HCT116 (cell line): ENCODE data around the gene THYN1. TPM values are rescaled to one million over a fixed set of nuclear protein-coding genes. Genes with fewer than 3 reads are reported as not detected.

Experiments
- ATAC-seq: fragments of 200-7000 bp; cut with Tn5 transposase; 2 replicates; pipeline ENCODE4 v1.9.1; 2020; ENCODE audit warnings: mild to moderate bottlenecking, moderate library complexity
- BruUV-seq: library from RNA; stranded (reverse); fragments of 400-500 nt; replicated peaks from 2 replicates; lab custom pipeline; 2021; lab: Mats Ljungman, UMichigan
- CTCF ChIA-PET: fragments of 300-600 bp; sonication (Branson Sonifier 250); formaldehyde crosslinking; loops from one replicate; lab custom pipeline; 2021; ENCODE audit warnings: antibody characterized with exemption; lab: Charles Lee
- POLR2A ChIA-PET: fragments of 300-600, 350-600 bp; sonication (Branson Sonifier 250); formaldehyde crosslinking; loops from one replicate; lab custom pipeline; 2021; ENCODE audit warnings: antibody characterized with exemption; lab: Charles Lee
- RAD21 ChIA-PET, 2 experiments: fragments of 300-600 bp; sonication (Branson Sonifier 250); formaldehyde crosslinking; loops; one replicate each; lab custom pipeline; 2023; ENCODE audit warnings: low total read pairs in 2 of 2; ENCODE audit not compliant: uncharacterized antibody in 2 of 2, unreplicated experiment in 2 of 2, low non-redundant PET in 1 of 2; lab: Charles Lee
- DNase-seq: peaks from one replicate; pipeline ENCODE4 v3.0.0-alpha.2; 2010; ENCODE audit warnings: low read depth, low spot score
- H2AFZ ChIP-seq: fragments of 200-600 bp; shearing (Covaris generic), sonication (generic); 2 replicates; pipeline ENCODE4 v1.6.1; 2017; ENCODE audit warnings: low read depth, mixed run types, mixed read lengths, antibody characterized with exemption, low read length; ENCODE audit not compliant: poor library complexity, severe bottlenecking
- H3K27ac ChIP-seq: 2 replicates; pipeline ENCODE4 v1.5.1; 2012; ENCODE audit warnings: low read depth, low read length
- H3K27me3 ChIP-seq: fragments of 200-600 bp; sonication (generic); 2 replicates; pipeline ENCODE4 v1.6.1; 2016; ENCODE audit warnings: mixed run types, low read length, mixed read lengths; ENCODE audit not compliant: insufficient read depth
- H3K36me3 ChIP-seq, 2 experiments: fragments of 200-500 bp in 1 of 2; fragments of 200-600 bp in 1 of 2; sonication (Bioruptor generic) in 1 of 2; sonication (generic) in 1 of 2; 2 replicates each; pipeline versions ENCODE4 v1.5.1 to v1.6.1; 2014 to 2016; ENCODE audit warnings: low read length in 2 of 2, inconsistent platforms in 1 of 2, mixed read lengths in 1 of 2, mixed run types in 1 of 2; ENCODE audit not compliant: insufficient read depth in 2 of 2, control insufficient read depth in 1 of 2
- H3K4me1 ChIP-seq, 2 experiments: fragments of 200-600 bp in 1 of 2; sonication (generic) in 1 of 2; 2 replicates each; pipeline versions ENCODE4 v1.5.1 to v1.6.1; 2012 to 2017; ENCODE audit warnings: low read length in 2 of 2, inconsistent platforms in 1 of 2, mild to moderate bottlenecking in 1 of 2, mixed read lengths in 1 of 2, mixed run types in 1 of 2, moderate library complexity in 1 of 2; ENCODE audit not compliant: insufficient read depth in 2 of 2, control insufficient read depth in 1 of 2
- H3K4me2 ChIP-seq: fragments of 200-600 bp; sonication (generic); 2 replicates; pipeline ENCODE4 v1.6.1; 2017; ENCODE audit warnings: mixed run types, low read length, mixed read lengths
- H3K4me3 ChIP-seq, 2 experiments: fragments of 200-600 bp in 1 of 2; sonication (generic) in 1 of 2; replicated peaks in 1 of 2; 2 replicates each; pipeline ENCODE4 v1.5.1; 2011 to 2016; ENCODE audit warnings: low read length in 2 of 2, control low read depth in 1 of 2, low read depth in 1 of 2, mild to moderate bottlenecking in 1 of 2, mixed read lengths in 1 of 2, mixed run types in 1 of 2
- H3K79me2 ChIP-seq: fragments of 200-600 bp; sonication (generic); 2 replicates; pipeline ENCODE4 v1.6.1; 2017; ENCODE audit warnings: mild to moderate bottlenecking, mixed run types, low read length, moderate library complexity, mixed read lengths; ENCODE audit not compliant: insufficient read depth
- H3K9ac ChIP-seq: fragments of 200-600 bp; sonication (generic); 2 replicates; pipeline ENCODE4 v1.6.1; 2016; ENCODE audit warnings: low read length, mixed read lengths
- H3K9me2 ChIP-seq: fragments of 200-600 bp; sonication (generic), shearing (Covaris generic); 2 replicates; pipeline ENCODE4 v1.6.1; 2017; ENCODE audit warnings: mixed run types, mild to moderate bottlenecking, moderate library complexity; ENCODE audit not compliant: insufficient read depth
- H3K9me3 ChIP-seq, 2 experiments: fragments of 200-500 bp in 1 of 2; fragments of 200-600 bp in 1 of 2; sonication (Bioruptor generic) in 1 of 2; sonication (generic) in 1 of 2; 2 replicates each; pipeline ENCODE4 v1.6.1; 2014 to 2017; ENCODE audit warnings: low read length in 2 of 2, mixed read lengths in 2 of 2, inconsistent platforms in 1 of 2, low read depth in 1 of 2, mild to moderate bottlenecking in 1 of 2, mixed run types in 1 of 2, moderate library complexity in 1 of 2; ENCODE audit not compliant: control insufficient read depth in 1 of 2, insufficient read depth in 1 of 2
- H4K20me1 ChIP-seq: fragments of 200-600 bp; sonication (generic), shearing (Covaris generic); 2 replicates; pipeline ENCODE4 v1.6.1; 2017; ENCODE audit warnings: mixed run types, mild to moderate bottlenecking, moderate library complexity; ENCODE audit not compliant: insufficient read depth
- CTCF ChIP-seq, 3 experiments: fragments of 200-600 bp in 1 of 3; sonication (generic) in 1 of 3; IDR thresholded peaks in 2 of 3; conservative IDR thresholded peaks in 1 of 3; 2 replicates each; pipeline ENCODE4 v1.5.1; 2012 to 2017; ENCODE audit warnings: low read depth in 2 of 3, low read length in 2 of 3, antibody characterized with exemption in 1 of 3, borderline replicate concordance in 1 of 3, control low read depth in 1 of 3, mild to moderate bottlenecking in 1 of 3, mixed read lengths in 1 of 3, mixed run types in 1 of 3, moderate library complexity in 1 of 3; ENCODE audit not compliant: insufficient read depth in 1 of 3
- ELF1 ChIP-seq: IDR thresholded peaks from 2 replicates; pipeline ENCODE4 v1.6.1; 2012; ENCODE audit warnings: low read depth, borderline replicate concordance
- FOSL1 ChIP-seq: IDR thresholded peaks from 2 replicates; pipeline ENCODE4 v1.6.1; 2012; ENCODE audit warnings: low read depth
- JUND ChIP-seq: IDR thresholded peaks from 2 replicates; pipeline ENCODE4 v1.6.1; 2012
- MAX ChIP-seq: IDR thresholded peaks from 2 replicates; pipeline ENCODE4 v1.6.1; 2012
- POLR2AphosphoS5 ChIP-seq: IDR thresholded peaks from 2 replicates; pipeline ENCODE4 v1.6.1; 2011; ENCODE audit warnings: mild to moderate bottlenecking, low read depth, low read length, moderate library complexity
- RAD21 ChIP-seq: IDR thresholded peaks from 2 replicates; pipeline ENCODE4 v1.6.1; 2012; ENCODE audit warnings: low read depth, mild to moderate bottlenecking
- REST ChIP-seq: IDR thresholded peaks from 2 replicates; pipeline ENCODE4 v1.6.1; 2012; ENCODE audit warnings: low read depth
- SP1 ChIP-seq: IDR thresholded peaks from 2 replicates; pipeline ENCODE4 v1.6.1; 2012; ENCODE audit warnings: low read depth
- intact Hi-C: fragments of 100-400 bp; cut with micrococcal nuclease; formaldehyde crosslinking; loops from 2 replicates; pipeline ENCODE4 v1.10.0; 2022
- total RNA-seq: library from RNA; stranded (reverse); gene quantifications from one replicate; pipeline ENCODE4 v1.2.1, GENCODE V29; 2021; ENCODE audit not compliant: unreplicated experiment
- TF ChIP-seq, protein P1 (sequence below): IDR thresholded peaks from 2 replicates; pipeline ENCODE4 v1.6.1; 2011; ENCODE audit warnings: mild to moderate bottlenecking, low read length, moderate library complexity; ENCODE audit not compliant: insufficient replicate concordance; ENCODE audit errors: extremely low read depth

Gene THYN1
- total RNA-seq, 1 experiment from 2014 or later: 32.2 TPM

- TF ChIP-seq RAD21 (no peak), FOSL1 (no peak)
Measured at GRCh38 chr11:134267461-134267860, 14.3 kb upstream of the THYN1 start (continued).

DNA sequence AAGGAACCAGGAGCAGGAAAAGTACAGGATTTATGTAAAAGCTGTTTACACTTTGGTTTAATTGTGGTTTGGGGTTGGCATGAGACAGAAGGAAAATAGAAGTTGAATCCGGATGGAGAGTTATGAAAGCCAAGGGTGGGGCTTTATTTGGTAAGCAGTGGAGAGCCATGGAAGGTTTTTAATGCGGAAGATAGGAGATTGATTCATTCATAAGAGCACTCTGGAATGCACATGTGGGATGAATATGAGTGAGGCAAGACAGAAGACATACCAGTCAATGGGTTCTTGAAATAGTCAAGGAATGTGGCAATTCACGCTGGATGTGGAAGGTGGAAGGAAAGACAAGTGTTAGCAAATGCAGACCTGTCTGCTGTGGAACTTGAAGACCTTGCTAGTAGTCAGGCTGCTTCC, 13.7 kb upstream of the THYN1 start:
- Histone ChIP-seq H4K20me1 (no peaks in the 10 kb centered on the region), H3K9me3 (no peaks in the 10 kb centered on the region), H3K9ac (no peak overlapping the region), H3K27me3 (no peaks in the 10 kb centered on the region)
- no TSS peak for BruUV-seq
- intact Hi-C loops: no loop called here
- no peak for TF ChIP-seq POLR2AphosphoS5
- TF ChIP-seq, protein P1, sequence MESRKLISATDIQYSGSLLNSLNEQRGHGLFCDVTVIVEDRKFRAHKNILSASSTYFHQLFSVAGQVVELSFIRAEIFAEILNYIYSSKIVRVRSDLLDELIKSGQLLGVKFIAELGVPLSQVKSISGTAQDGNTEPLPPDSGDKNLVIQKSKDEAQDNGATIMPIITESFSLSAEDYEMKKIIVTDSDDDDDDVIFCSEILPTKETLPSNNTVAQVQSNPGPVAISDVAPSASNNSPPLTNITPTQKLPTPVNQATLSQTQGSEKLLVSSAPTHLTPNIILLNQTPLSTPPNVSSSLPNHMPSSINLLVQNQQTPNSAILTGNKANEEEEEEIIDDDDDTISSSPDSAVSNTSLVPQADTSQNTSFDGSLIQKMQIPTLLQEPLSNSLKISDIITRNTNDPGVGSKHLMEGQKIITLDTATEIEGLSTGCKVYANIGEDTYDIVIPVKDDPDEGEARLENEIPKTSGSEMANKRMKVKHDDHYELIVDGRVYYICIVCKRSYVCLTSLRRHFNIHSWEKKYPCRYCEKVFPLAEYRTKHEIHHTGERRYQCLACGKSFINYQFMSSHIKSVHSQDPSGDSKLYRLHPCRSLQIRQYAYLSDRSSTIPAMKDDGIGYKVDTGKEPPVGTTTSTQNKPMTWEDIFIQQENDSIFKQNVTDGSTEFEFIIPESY: no peak
- TF ChIP-seq FOSL1: no peak
- TF ChIP-seq, all 23 proteins: peak for 0
- RAD21 ChIA-PET: no interaction called here
- H3K36me3 ChIP-seq: peaks cover 2 to 4% of the 10 kb centered on the region in 2 experiments; a peak in 2 of 4 replicates
- H3K9me2 ChIP-seq: no peaks in the 10 kb centered on the region
- DNase-seq (no peak), ATAC-seq (no peak)
- H2AFZ ChIP-seq: no peak overlapping the region
- CTCF ChIA-PET: no interaction called here
- H3K27ac ChIP-seq: no peak overlapping the region
- POLR2A ChIA-PET: no interaction called here
- no peaks in the 10 kb centered on the region for H3K79me2 ChIP-seq
- H3K4me2 ChIP-seq: no peak overlapping the region
- no peak overlapping the region for H3K4me3 ChIP-seq
- no peaks in the 10 kb centered on the region for H3K4me1 ChIP-seq

- H3K4me3 ChIP-seq: no peak overlapping the region
- RAD21 ChIA-PET: no interaction called here
- H2AFZ ChIP-seq: no peak overlapping the region
- ATAC-seq: no peak
- H3K79me2 ChIP-seq: no peaks in the 10 kb centered on the region
- DNase-seq: no peak
- H3K36me3 ChIP-seq: peaks cover 2 to 4% of the 10 kb centered on the region in 2 experiments; a peak in 2 of 4 replicates
- no peak overlapping the region for H3K27ac ChIP-seq
- no TSS peak for BruUV-seq
- no peaks in the 10 kb centered on the region for H3K27me3 ChIP-seq
- POLR2A ChIA-PET: no interaction called here
- intact Hi-C loops: no loop called here
- H3K4me1 ChIP-seq: no peaks in the 10 kb centered on the region
- H3K9me2 ChIP-seq: no peaks in the 10 kb centered on the region
- H3K4me2 ChIP-seq: no peak overlapping the region
- CTCF ChIA-PET: no interaction called here
- no peaks in the 10 kb centered on the region for H4K20me1 ChIP-seq
- H3K9me3 ChIP-seq: no peaks in the 10 kb centered on the region
- H3K9ac ChIP-seq: no peak overlapping the region
- TF ChIP-seq CTCF (IDR thresholded peaks at IDR 0.05 in 2 of 3, conservative IDR thresholded peaks at IDR 0.05 in 1 of 3; ENCODE audit: borderline replicate concordance in 1 of 3, insufficient read depth in 1 of 3, low read depth in 2 of 3, low read length in 2 of 3) (no peak), REST (no peak), SP1 (no peak), POLR2AphosphoS5 (no peak), JUND (no peak), MAX (no peak), ELF1 (no peak)
Measured at GRCh38 chr11:134266440-134266839, 13.3 kb upstream of the THYN1 start.
